ENCODE data around the gene OSBPL1A. TPM values are rescaled to one million over a fixed set of nuclear protein-coding genes. Genes with fewer than 3 reads are reported as not detected.

OSBPL1A gene
- total and polyA plus RNA-seq, 12 donors = 18.7 to 116 (median 60.0) TPM

- no peak overlapping the region for H3K27ac ChIP-seq
- no peak for TF ChIP-seq POLR2A (IDR thresholded peaks at IDR 0.05)
- TF ChIP-seq CTCF (IDR thresholded peaks at IDR 0.05) = no peak
- intact Hi-C loops (cut with DNase I) = no loop called here
Observed at GRCh38 chr18:24341361-24341760, 56.3 kb downstream of the OSBPL1A start.

GRCh38 chr18:24333084-24333483, 64.5 kb downstream of the OSBPL1A start:
- 39 to 66% (median 54%) methylated on average over 2 of the region's 2 CpGs for WGBS, 4 donors
- no peaks in the 10 kb centered on the region for H3K4me1 ChIP-seq (replicated peaks in 1 of 2)
- intact Hi-C loops (cut with DNase I) = no loop called here
- no peak for DNase-seq
- no peak overlapping the region for H3K27ac ChIP-seq
- no peaks in the 10 kb centered on the region for H3K9me3 ChIP-seq (replicated peaks in 1 of 3)
- TF ChIP-seq POLR2A (IDR thresholded peaks at IDR 0.05) = no peak
- no peak for TF ChIP-seq CTCF (IDR thresholded peaks at IDR 0.05)
- no peak overlapping the region for H3K4me3 ChIP-seq
- no peaks in the 10 kb centered on the region for H3K36me3 ChIP-seq (replicated peaks in 1 of 2)
- H3K27me3 ChIP-seq = no peaks in the 10 kb centered on the region

More at GRCh38 chr18:24341361-24341760, 56.3 kb downstream of the OSBPL1A start:
- no peaks in the 10 kb centered on the region for H3K4me1 ChIP-seq (replicated peaks in 1 of 2)
- H3K9me3 ChIP-seq (replicated peaks in 1 of 3) = no peaks in the 10 kb centered on the region
- no peaks in the 10 kb centered on the region for H3K36me3 ChIP-seq (replicated peaks in 1 of 2)
- no peaks in the 10 kb centered on the region for H3K27me3 ChIP-seq
- no peak overlapping the region for H3K4me3 ChIP-seq
- no peak for DNase-seq

GRCh38 chr18:24326211-24326610, 71.4 kb downstream of the OSBPL1A start:
- no peaks in the 10 kb centered on the region for H3K27me3 ChIP-seq
- WGBS, 4 donors = 91 to 98% (median 92%) methylated on average over 3 of the region's 3 CpGs
- no peaks in the 10 kb centered on the region for H3K9me3 ChIP-seq (replicated peaks in 1 of 3)
- intact Hi-C loops (cut with DNase I) = no loop called here
- TF ChIP-seq CTCF (IDR thresholded peaks at IDR 0.05) (no peak), POLR2A (IDR thresholded peaks at IDR 0.05) (no peak)
- no peak overlapping the region for H3K27ac ChIP-seq
- H3K36me3 ChIP-seq (replicated peaks in 1 of 2) = no peaks in the 10 kb centered on the region
- no peaks in the 10 kb centered on the region for H3K4me1 ChIP-seq (replicated peaks in 1 of 2)
- no peak overlapping the region for H3K4me3 ChIP-seq
- no peak for DNase-seq

GRCh38 chr18:24322584-24323136, 75.0 kb downstream of the OSBPL1A start:
- intact Hi-C loops (cut with DNase I) = no loop called here
- H3K4me3 ChIP-seq = no peak overlapping the region
- no peaks in the 10 kb centered on the region for H3K27me3 ChIP-seq
- no peak overlapping the region for H3K27ac ChIP-seq
- H3K36me3 ChIP-seq (replicated peaks in 1 of 2) = no peaks in the 10 kb centered on the region
- no peak for DNase-seq
- no peak for TF ChIP-seq CTCF (IDR thresholded peaks at IDR 0.05)
- no peak for TF ChIP-seq POLR2A (IDR thresholded peaks at IDR 0.05)
- H3K9me3 ChIP-seq (replicated peaks in 1 of 3) = no peaks in the 10 kb centered on the region
- H3K4me1 ChIP-seq (replicated peaks in 1 of 2) = no peaks in the 10 kb centered on the region
